Psoas muscle (tissue), 8 donors: ENCODE measurements around the gene URM1. TPM values are rescaled to one million over a fixed set of nuclear protein-coding genes. Genes with fewer than 3 reads are reported as not detected.
"Not testable (repeated sequence)": the region's sequence is repeated elsewhere in the genome, so short reads cannot be mapped to it uniquely, and the experiment has no call there.

Experiments
- ATAC-seq, 4 donors: fragments of 200-7000 bp; cut with Tn5 transposase; one replicate each; pipeline ENCODE4 v1.9.1; 2020; ENCODE audit warnings: moderate library complexity in 3 of 4, mild to moderate bottlenecking in 2 of 4
- DNase-seq, 2 donors: peaks; one replicate each; pipeline ENCODE4 v3.0.0-alpha.2; 2020
- H3K27ac ChIP-seq: fragments of 200-600 bp; one replicate; pipeline ENCODE4 v1.8.0; 2022
- H3K27me3 ChIP-seq, 3 donors: fragments of 200-600 bp in 1 of 3; one replicate each; pipeline versions ENCODE4 v1.6.1 to v1.8.0; 2013 to 2022; ENCODE audit warnings: low read length in 2 of 3, mild to moderate bottlenecking in 2 of 3, moderate library complexity in 1 of 3; ENCODE audit not compliant: insufficient read depth in 3 of 3
- H3K36me3 ChIP-seq, 2 donors: fragments of 200-600 bp in 1 of 2; one replicate each; pipeline versions ENCODE4 v1.6.1 to v1.8.0; 2013 to 2022; ENCODE audit warnings: low read depth in 1 of 2, mild to moderate bottlenecking in 1 of 2, moderate library complexity in 1 of 2; ENCODE audit not compliant: insufficient read depth in 1 of 2
- H3K4me1 ChIP-seq: fragments of 200-600 bp; one replicate; pipeline ENCODE4 v1.8.0; 2022
- H3K4me3 ChIP-seq: fragments of 200-600 bp; one replicate; pipeline ENCODE4 v1.8.0; 2022; ENCODE audit warnings: mild to moderate bottlenecking
- H3K9me3 ChIP-seq: fragments of 200-600 bp; one replicate; pipeline ENCODE4 v1.8.0; 2022
- CTCF ChIP-seq: fragments of 200-600 bp; IDR thresholded peaks from one replicate; pipeline ENCODE4 v1.8.0; 2022; ENCODE audit warnings: antibody characterized with exemption
- WGBS, 3 donors: extraction: QIAGEN DNeasy Blood & Tissue Kit; methylation state at CpG; one replicate each; pipeline versions ENCODE4 v1.1.6 to v1.1.7; 2013; 5-methylcytosine and 5-hydroxymethylcytosine counted together
- intact Hi-C, 2 donors: fragments of 100-400 bp; cut with DNase I; formaldehyde crosslinking; loops; one replicate each; pipeline versions ENCODE4 v1.11.0 to v1.14.2; 2022
- polyA plus RNA-seq, 3 donors: library from polyadenylated mRNA; stranded (reverse); fragments of 200-250 nt; gene quantifications; one replicate each; pipeline ENCODE4 v1.2.3, GENCODE V29; 2013
- total RNA-seq, 4 donors: library from RNA; stranded (reverse); fragmentation: NEBNext Ultra II Directional in 2 of 4; extraction: Animal tissue kit (Norgen Biotek cat#: 25700) in 2 of 4; gene quantifications; one replicate each; pipeline versions ENCODE4 v1.2.1 to v1.2.4, GENCODE V29; 2021 to 2023
- donor health status: healthy with polysubstance abuse.
- donor health status: DM: no; HTN: no; CAD: no; lungs with moderate emphysema.
- donor health status: Bipolar disorder and iron deficiency.
- donor health status: healthy.
- donor health status: DM: yes; HTN: yes; CAD: no.
- donor health status: DM: no; HTN: no; CAD: no.
- donor health status: DM: no; HTN: no; CAD: no.
- donor health status: DM: yes; HTN: yes; CAD: no.

Gene URM1
- total and polyA plus RNA-seq, 7 donors: 34.5 to 111 (median 57.9) TPM

- ATAC-seq (no peak), DNase-seq (no peak)
- no peaks in the 10 kb centered on the region for H3K36me3 ChIP-seq
- H3K4me1 ChIP-seq: peaks cover 12% of the 10 kb centered on the region
- no peak for TF ChIP-seq CTCF
- no peak overlapping the region for H3K4me3 ChIP-seq
- intact Hi-C loops: no loop called here
- H3K27ac ChIP-seq: no peak overlapping the region
- 90 to 100% (median 96%) methylated on average over 5 of the region's 5 CpGs for WGBS, 3 donors
- H3K27me3 ChIP-seq: peaks cover 0 to 7% (median 0%) of the 10 kb centered on the region in 3 donors
- H3K9me3 ChIP-seq: no peaks in the 10 kb centered on the region
Measured at GRCh38 chr9:128422783-128423150, 51.6 kb downstream of the URM1 start.

- H3K27ac ChIP-seq, H3K4me3 ChIP-seq, DNase-seq, H3K27me3 ChIP-seq, H3K9me3 ChIP-seq, H3K36me3 ChIP-seq, intact Hi-C loops, ATAC-seq: not testable (repeated sequence)
- peaks cover 12% of the 10 kb centered on the region for H3K4me1 ChIP-seq
- WGBS, 3 donors: 73 to 75% (median 74%) methylated on average over 6 of the region's 6 CpGs
Measured at GRCh38 chr9:128423356-128423755, 52.2 kb downstream of the URM1 start.

GRCh38 chr9:128424268-128424780 is 53.1 kb downstream of the URM1 start:
- no peak for ATAC-seq
- peaks cover 7% of the 10 kb centered on the region for H3K4me1 ChIP-seq
- 88 to 95% (median 93%) methylated on average over 15 of the region's 15 CpGs for WGBS, 3 donors
- TF ChIP-seq CTCF: no peak
- H3K9me3 ChIP-seq: no peaks in the 10 kb centered on the region
- H3K36me3 ChIP-seq: no peaks in the 10 kb centered on the region
- H3K4me3 ChIP-seq: no peak overlapping the region
- intact Hi-C loops: no loop called here
- peaks cover 0 to 4% (median 0%) of the 10 kb centered on the region in 3 donors for H3K27me3 ChIP-seq
- H3K27ac ChIP-seq: no peak overlapping the region
- DNase-seq: no peak

- no peak for TF ChIP-seq CTCF
- no peaks in the 10 kb centered on the region for H3K4me1 ChIP-seq
- H3K27me3 ChIP-seq: no peaks in the 10 kb centered on the region
- no peak overlapping the region for H3K27ac ChIP-seq
- no peak overlapping the region for H3K4me3 ChIP-seq
- DNase-seq (no peak), ATAC-seq (no peak)
- no peaks in the 10 kb centered on the region for H3K9me3 ChIP-seq
- WGBS, 3 donors: 77 to 81% (median 79%) methylated on average over 22 of the region's 22 CpGs
- H3K36me3 ChIP-seq: no peaks in the 10 kb centered on the region
- intact Hi-C loops: no loop called here
Measured at GRCh38 chr9:128428644-128429512, 57.7 kb downstream of the URM1 start.

GRCh38 chr9:128429513-128430086 is 58.4 kb downstream of the URM1 start:
- H3K9me3 ChIP-seq: no peaks in the 10 kb centered on the region
- no peak for ATAC-seq
- 84 to 87% (median 84%) methylated on average over 13 of the region's 13 CpGs for WGBS, 3 donors
- DNase-seq: no peak
- intact Hi-C loops: no loop called here
- H3K36me3 ChIP-seq: no peaks in the 10 kb centered on the region
- H3K4me1 ChIP-seq: no peaks in the 10 kb centered on the region
- no peak for TF ChIP-seq CTCF
- H3K4me3 ChIP-seq: no peak overlapping the region
- H3K27me3 ChIP-seq: no peaks in the 10 kb centered on the region
- no peak overlapping the region for H3K27ac ChIP-seq
